Measurements from ENCODE around the gene PPM1H. TPM values are rescaled to one million over a fixed set of nuclear protein-coding genes. Genes with fewer than 3 reads are reported as not detected.

Gene PPM1H
- total RNA-seq, 1 experiment from 2014 or later: 0.22 TPM

DNA sequence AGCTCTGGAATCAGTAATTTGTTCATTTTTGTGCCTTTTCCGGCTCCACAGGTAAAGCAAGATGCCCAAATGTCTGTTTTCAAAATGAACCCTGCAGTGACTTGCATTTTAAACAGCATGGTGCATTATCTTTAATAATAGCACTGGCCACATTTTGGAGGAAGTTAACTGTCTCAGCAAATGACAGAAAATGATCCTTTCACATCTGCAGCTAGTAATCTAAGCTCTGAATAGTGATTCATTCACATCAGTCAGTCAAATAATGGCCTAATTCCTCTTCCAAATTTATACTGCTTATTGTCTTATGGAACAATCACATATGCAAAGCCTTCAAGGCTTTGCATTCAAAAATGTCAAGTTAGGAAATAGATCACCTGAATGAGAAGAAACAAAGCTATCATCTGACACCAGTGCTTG, 75.6 kb downstream of the PPM1H start:
- H3K4me1 ChIP-seq (ENCODE audit: low read length): peaks cover 38% of the 10 kb centered on the region
- no peaks in the 10 kb centered on the region for H3K36me3 ChIP-seq (ENCODE audit: insufficient read depth, low read length)
- H3K4me2 ChIP-seq (ENCODE audit: low read depth, low read length, poor library complexity, severe bottlenecking): peak overlapping the region; percentile 51
- no peaks in the 10 kb centered on the region for H3K27me3 ChIP-seq (ENCODE audit: low read length)
- no peaks in the 10 kb centered on the region for H4K20me1 ChIP-seq (ENCODE audit: insufficient read depth, low read depth, low read length)
- H3K79me2 ChIP-seq (ENCODE audit: low read length): no peaks in the 10 kb centered on the region
- H3K27ac ChIP-seq (ENCODE audit: low read length): peak overlapping the region; percentile 46
- H3K9me2 ChIP-seq (replicated peaks; ENCODE audit: insufficient read depth, low read length): no peaks in the 10 kb centered on the region
- H3K9me3 ChIP-seq (ENCODE audit: low read length): no peaks in the 10 kb centered on the region
- H3K9ac ChIP-seq (ENCODE audit: low read length): no peak overlapping the region
- DNase-seq: peak; percentile 61
- peak overlapping the region; percentile 37 for H3K4me3 ChIP-seq (ENCODE audit: low read length)
- H2AFZ ChIP-seq (ENCODE audit: low read length): peak overlapping the region; percentile 28; the same call in 1 of the 2 replicates

GRCh38 chr12:62856454-62856853, 78.5 kb downstream of the PPM1H start:
- Histone ChIP-seq H3K9me3 (ENCODE audit: low read length) (no peaks in the 10 kb centered on the region), H3K79me2 (ENCODE audit: low read length) (no peaks in the 10 kb centered on the region), H3K27me3 (ENCODE audit: low read length) (no peaks in the 10 kb centered on the region), H3K36me3 (ENCODE audit: insufficient read depth, low read length) (no peaks in the 10 kb centered on the region), H3K9me2 (replicated peaks; ENCODE audit: insufficient read depth, low read length) (no peaks in the 10 kb centered on the region), H3K9ac (ENCODE audit: low read length) (no peak overlapping the region), H3K4me3 (ENCODE audit: low read length) (no peak overlapping the region), H3K4me1 (ENCODE audit: low read length) (peaks cover 41% of the 10 kb centered on the region), H3K27ac (ENCODE audit: low read length) (no peak overlapping the region), H3K4me2 (ENCODE audit: low read depth, low read length, poor library complexity, severe bottlenecking) (no peak overlapping the region), H4K20me1 (ENCODE audit: insufficient read depth, low read depth, low read length) (no peaks in the 10 kb centered on the region), H2AFZ (ENCODE audit: low read length) (no peak overlapping the region)
- peak; percentile 20 for DNase-seq

DNA sequence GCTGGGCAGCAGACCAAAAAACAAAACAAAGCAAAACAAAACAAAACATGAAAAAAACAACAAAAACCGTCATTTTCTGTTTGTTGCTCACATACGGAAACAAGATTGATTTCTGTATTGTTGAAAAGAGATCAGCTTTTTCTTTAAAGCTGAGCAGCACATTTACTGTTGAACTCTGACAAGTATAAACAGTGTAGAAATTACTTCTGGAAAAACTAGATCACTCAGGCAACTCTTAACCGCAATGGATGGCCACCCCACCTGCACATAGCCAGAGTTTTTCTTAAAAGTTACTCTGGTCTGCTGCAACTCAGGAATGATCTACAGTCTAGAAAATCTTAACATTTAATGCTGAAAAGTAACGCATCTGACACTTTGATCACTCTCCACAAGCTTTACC, 80.9 kb downstream of the PPM1H start:
- peaks cover 16% of the 10 kb centered on the region for H3K4me1 ChIP-seq (ENCODE audit: low read length)
- no peak overlapping the region for H3K27ac ChIP-seq (ENCODE audit: low read length)
- no peak overlapping the region for H3K9ac ChIP-seq (ENCODE audit: low read length)
- H3K9me3 ChIP-seq (ENCODE audit: low read length): no peaks in the 10 kb centered on the region
- H3K79me2 ChIP-seq (ENCODE audit: low read length): no peaks in the 10 kb centered on the region
- no peak overlapping the region for H2AFZ ChIP-seq (ENCODE audit: low read length)
- no peaks in the 10 kb centered on the region for H3K36me3 ChIP-seq (ENCODE audit: insufficient read depth, low read length)
- DNase-seq: no peak
- H3K9me2 ChIP-seq (replicated peaks; ENCODE audit: insufficient read depth, low read length): no peaks in the 10 kb centered on the region
- no peak overlapping the region for H3K4me3 ChIP-seq (ENCODE audit: low read length)
- H3K4me2 ChIP-seq (ENCODE audit: low read depth, low read length, poor library complexity, severe bottlenecking): no peak overlapping the region
- no peaks in the 10 kb centered on the region for H4K20me1 ChIP-seq (ENCODE audit: insufficient read depth, low read depth, low read length)
- H3K27me3 ChIP-seq (ENCODE audit: low read length): no peaks in the 10 kb centered on the region

DNA sequence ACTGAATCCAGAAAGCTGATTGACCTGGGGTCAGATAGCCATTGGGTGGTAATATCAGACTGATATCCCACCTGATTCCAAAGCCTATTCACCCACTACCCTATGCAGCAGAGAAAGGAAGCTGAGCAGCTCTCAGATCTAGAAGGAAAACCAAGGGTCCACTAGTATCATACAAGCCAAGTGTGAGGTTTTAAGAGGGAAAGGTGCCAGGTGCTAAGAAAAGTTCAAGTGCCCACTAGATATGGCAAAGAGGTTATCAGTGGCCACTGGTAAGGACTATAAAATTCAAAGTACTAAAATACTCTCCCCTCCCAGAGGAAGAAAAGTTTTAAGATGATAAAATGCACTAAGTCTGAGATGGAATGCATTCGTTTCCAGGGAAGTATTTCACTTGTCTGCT, 85.6 kb downstream of the PPM1H start:
- Histone ChIP-seq H3K4me2 (ENCODE audit: low read depth, low read length, poor library complexity, severe bottlenecking) (no peak overlapping the region), H2AFZ (ENCODE audit: low read length) (no peak overlapping the region), H3K27me3 (ENCODE audit: low read length) (no peaks in the 10 kb centered on the region), H3K4me3 (ENCODE audit: low read length) (no peak overlapping the region), H4K20me1 (ENCODE audit: insufficient read depth, low read depth, low read length) (no peaks in the 10 kb centered on the region), H3K9me3 (ENCODE audit: low read length) (no peaks in the 10 kb centered on the region), H3K4me1 (ENCODE audit: low read length) (peaks cover 5% of the 10 kb centered on the region; the same call in 1 of the 2 replicates), H3K79me2 (ENCODE audit: low read length) (no peaks in the 10 kb centered on the region), H3K36me3 (ENCODE audit: insufficient read depth, low read length) (no peaks in the 10 kb centered on the region), H3K27ac (ENCODE audit: low read length) (no peak overlapping the region), H3K9me2 (replicated peaks; ENCODE audit: insufficient read depth, low read length) (no peaks in the 10 kb centered on the region), H3K9ac (ENCODE audit: low read length) (no peak overlapping the region)
- DNase-seq: no peak

DNA sequence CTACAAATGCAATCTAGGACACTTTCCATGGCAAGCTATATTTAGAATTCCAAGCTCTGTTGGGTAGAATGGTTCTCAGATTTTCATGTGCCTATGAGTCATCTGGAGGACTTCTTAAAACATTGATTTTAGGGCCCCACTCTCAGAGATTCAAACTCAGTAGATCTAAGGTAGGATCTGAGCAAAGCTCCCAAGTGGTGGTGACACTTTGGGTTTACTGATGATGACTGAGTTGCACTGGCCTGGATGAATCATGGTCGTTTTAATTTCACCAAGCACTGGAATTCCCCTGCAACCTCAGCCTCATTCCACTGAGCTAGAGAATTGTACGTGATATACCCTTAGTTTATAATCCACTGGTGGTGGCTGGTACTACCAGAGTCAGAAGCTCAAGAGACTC, 86.5 kb downstream of the PPM1H start:
- Histone ChIP-seq H3K79me2 (ENCODE audit: low read length) (no peaks in the 10 kb centered on the region), H3K4me2 (ENCODE audit: low read depth, low read length, poor library complexity, severe bottlenecking) (no peak overlapping the region), H3K4me3 (ENCODE audit: low read length) (no peak overlapping the region), H3K9me2 (replicated peaks; ENCODE audit: insufficient read depth, low read length) (no peaks in the 10 kb centered on the region), H3K27me3 (ENCODE audit: low read length) (no peaks in the 10 kb centered on the region), H4K20me1 (ENCODE audit: insufficient read depth, low read depth, low read length) (no peaks in the 10 kb centered on the region), H3K4me1 (ENCODE audit: low read length) (peaks cover 13% of the 10 kb centered on the region), H3K9ac (ENCODE audit: low read length) (no peak overlapping the region), H2AFZ (ENCODE audit: low read length) (no peak overlapping the region), H3K36me3 (ENCODE audit: insufficient read depth, low read length) (no peaks in the 10 kb centered on the region), H3K27ac (ENCODE audit: low read length) (no peak overlapping the region), H3K9me3 (ENCODE audit: low read length) (no peaks in the 10 kb centered on the region)
- DNase-seq: no peak

GRCh38 chr12:62847709-62848108, 87.2 kb downstream of the PPM1H start:
- no peaks in the 10 kb centered on the region for H3K27me3 ChIP-seq (ENCODE audit: low read length)

GRCh38 chr12:62846491-62846890, 88.5 kb downstream of the PPM1H start:
- Histone ChIP-seq H3K9ac (ENCODE audit: low read length) (no peak overlapping the region), H4K20me1 (ENCODE audit: insufficient read depth, low read depth, low read length) (no peaks in the 10 kb centered on the region), H3K4me2 (ENCODE audit: low read depth, low read length, poor library complexity, severe bottlenecking) (no peak overlapping the region), H3K9me3 (ENCODE audit: low read length) (no peaks in the 10 kb centered on the region), H3K4me1 (ENCODE audit: low read length) (peaks cover 14% of the 10 kb centered on the region), H3K36me3 (ENCODE audit: insufficient read depth, low read length) (no peaks in the 10 kb centered on the region), H3K27ac (ENCODE audit: low read length) (no peak overlapping the region), H3K79me2 (ENCODE audit: low read length) (no peaks in the 10 kb centered on the region), H3K4me3 (ENCODE audit: low read length) (no peak overlapping the region), H2AFZ (ENCODE audit: low read length) (no peak overlapping the region), H3K27me3 (ENCODE audit: low read length) (no peaks in the 10 kb centered on the region), H3K9me2 (replicated peaks; ENCODE audit: insufficient read depth, low read length) (no peaks in the 10 kb centered on the region)
- peak; percentile 24 for DNase-seq

More at GRCh38 chr12:62847709-62848108, 87.2 kb downstream of the PPM1H start:
- Histone ChIP-seq H2AFZ (ENCODE audit: low read length) (no peak overlapping the region), H3K79me2 (ENCODE audit: low read length) (no peaks in the 10 kb centered on the region), H3K9me2 (replicated peaks; ENCODE audit: insufficient read depth, low read length) (no peaks in the 10 kb centered on the region), H3K9me3 (ENCODE audit: low read length) (no peaks in the 10 kb centered on the region), H3K27ac (ENCODE audit: low read length) (no peak overlapping the region), H3K4me2 (ENCODE audit: low read depth, low read length, poor library complexity, severe bottlenecking) (no peak overlapping the region), H3K4me1 (ENCODE audit: low read length) (peaks cover 9% of the 10 kb centered on the region), H3K36me3 (ENCODE audit: insufficient read depth, low read length) (no peaks in the 10 kb centered on the region), H3K4me3 (ENCODE audit: low read length) (no peak overlapping the region), H4K20me1 (ENCODE audit: insufficient read depth, low read depth, low read length) (no peaks in the 10 kb centered on the region), H3K9ac (ENCODE audit: low read length) (no peak overlapping the region)
- no peak for DNase-seq

- peaks cover 20% of the 10 kb centered on the region for H3K4me1 ChIP-seq (ENCODE audit: low read length)
- no peak overlapping the region for H2AFZ ChIP-seq (ENCODE audit: low read length)
- no peak overlapping the region for H3K4me2 ChIP-seq (ENCODE audit: low read depth, low read length, poor library complexity, severe bottlenecking)
- H3K79me2 ChIP-seq (ENCODE audit: low read length): no peaks in the 10 kb centered on the region
- H3K4me3 ChIP-seq (ENCODE audit: low read length): no peak overlapping the region
- H3K9me2 ChIP-seq (replicated peaks; ENCODE audit: insufficient read depth, low read length): no peaks in the 10 kb centered on the region
- H3K9me3 ChIP-seq (ENCODE audit: low read length): no peaks in the 10 kb centered on the region
- DNase-seq: no peak
- H3K9ac ChIP-seq (ENCODE audit: low read length): no peak overlapping the region
- no peaks in the 10 kb centered on the region; the same call in 1 of the 2 replicates for H3K27me3 ChIP-seq (ENCODE audit: low read length)
- H3K36me3 ChIP-seq (ENCODE audit: insufficient read depth, low read length): no peaks in the 10 kb centered on the region
- H4K20me1 ChIP-seq (ENCODE audit: insufficient read depth, low read depth, low read length): no peaks in the 10 kb centered on the region
- no peak overlapping the region for H3K27ac ChIP-seq (ENCODE audit: low read length)
Observed at GRCh38 chr12:62844915-62845314, 90.0 kb downstream of the PPM1H start.

DNA sequence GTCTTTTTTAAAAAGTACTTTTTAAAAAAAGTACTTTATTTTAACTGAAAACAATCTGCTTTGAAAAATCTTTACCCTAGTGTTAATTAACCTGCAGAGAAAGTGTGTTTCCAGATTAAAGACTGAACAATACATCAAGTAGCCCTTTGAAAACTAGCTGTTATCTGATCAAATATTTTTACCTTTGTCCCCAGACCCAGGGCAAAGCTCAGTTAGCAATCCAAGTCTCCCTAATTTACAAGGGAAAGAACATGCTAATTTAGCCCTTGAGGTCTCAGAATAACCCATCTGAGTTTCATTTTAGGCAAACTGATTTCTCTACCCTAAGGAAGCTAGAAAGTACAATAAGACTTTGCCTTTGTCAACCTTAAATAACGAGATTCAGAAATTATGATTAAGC, 91.2 kb downstream of the PPM1H start:
- Histone ChIP-seq H3K36me3 (ENCODE audit: insufficient read depth, low read length) (no peaks in the 10 kb centered on the region), H3K27me3 (ENCODE audit: low read length) (no peaks in the 10 kb centered on the region; the same call in 1 of the 2 replicates), H3K79me2 (ENCODE audit: low read length) (no peaks in the 10 kb centered on the region), H3K9me3 (ENCODE audit: low read length) (no peaks in the 10 kb centered on the region), H3K4me1 (ENCODE audit: low read length) (peaks cover 20% of the 10 kb centered on the region), H3K4me2 (ENCODE audit: low read depth, low read length, poor library complexity, severe bottlenecking) (no peak overlapping the region), H3K4me3 (ENCODE audit: low read length) (no peak overlapping the region), H3K27ac (ENCODE audit: low read length) (no peak overlapping the region), H3K9me2 (replicated peaks; ENCODE audit: insufficient read depth, low read length) (no peaks in the 10 kb centered on the region), H3K9ac (ENCODE audit: low read length) (no peak overlapping the region), H2AFZ (ENCODE audit: low read length) (no peak overlapping the region), H4K20me1 (ENCODE audit: insufficient read depth, low read depth, low read length) (no peaks in the 10 kb centered on the region)
- no peak for DNase-seq

Measured in Karpas-422 (cell line).